ENCODE data around the gene SNTG2.
A peak's percentile ranks its signal among the peaks of the same experiment; 100 is the strongest.
"Not testable (repeated sequence)": the region's sequence is repeated elsewhere in the genome, so short reads cannot be mapped to it uniquely, and the experiment has no call there.

The SNTG2 gene

DNA sequence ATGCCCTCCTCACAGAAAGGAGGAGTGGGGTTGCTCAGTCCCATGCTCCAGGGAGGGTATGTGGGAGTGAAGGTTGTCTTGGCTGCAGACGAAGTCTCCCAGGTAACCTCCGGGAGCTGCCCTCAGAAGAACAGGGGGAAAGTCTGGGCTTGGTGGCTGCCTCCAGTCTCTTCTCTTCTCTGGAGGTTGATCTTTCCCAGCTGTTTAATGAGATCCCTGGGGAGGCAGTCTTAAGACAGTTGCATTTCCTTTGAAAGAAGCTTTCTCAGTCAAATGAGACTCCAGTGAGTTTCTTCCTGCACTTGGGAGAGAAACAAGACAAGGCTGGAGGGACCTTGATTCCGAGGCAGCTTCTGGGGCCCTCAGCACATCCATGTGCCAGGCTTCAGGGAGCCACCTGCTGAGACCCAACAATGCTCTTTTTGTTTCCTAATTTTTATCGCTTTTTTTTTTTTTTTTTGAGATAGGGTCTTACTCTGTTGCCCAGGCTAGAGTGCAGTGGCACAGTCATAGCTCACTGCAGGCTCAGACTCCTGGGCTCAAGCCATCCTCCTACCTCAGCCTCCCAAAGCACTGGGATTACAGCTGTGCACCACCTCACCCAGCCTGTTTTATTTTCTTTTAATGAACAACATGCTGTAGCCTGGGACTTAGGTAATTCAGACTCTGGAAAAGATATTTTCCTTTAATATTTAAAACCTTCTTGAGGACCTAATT is 390.9 kb downstream of the SNTG2 start:
- DNase-seq = no peak

DNA sequence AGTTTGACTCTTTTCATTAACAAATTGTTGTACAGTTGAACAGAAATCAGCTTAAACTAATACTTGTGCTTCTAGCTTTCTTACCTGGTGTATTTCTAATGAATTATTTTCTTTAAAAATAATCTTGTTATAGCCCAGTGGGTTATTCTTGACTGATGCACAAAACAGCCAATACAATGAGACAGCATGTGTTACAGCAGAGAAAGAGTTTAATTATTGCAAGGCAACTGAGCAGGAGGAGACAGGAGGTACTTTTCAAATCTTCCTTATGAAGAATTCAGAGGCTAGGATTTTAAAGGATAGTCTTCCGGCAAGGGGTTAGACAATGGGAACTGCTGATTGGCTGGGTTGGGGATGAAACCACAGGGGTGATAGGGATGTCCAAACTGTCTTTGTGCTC is 398.1 kb downstream of the SNTG2 start:
- no peak for DNase-seq

DNA sequence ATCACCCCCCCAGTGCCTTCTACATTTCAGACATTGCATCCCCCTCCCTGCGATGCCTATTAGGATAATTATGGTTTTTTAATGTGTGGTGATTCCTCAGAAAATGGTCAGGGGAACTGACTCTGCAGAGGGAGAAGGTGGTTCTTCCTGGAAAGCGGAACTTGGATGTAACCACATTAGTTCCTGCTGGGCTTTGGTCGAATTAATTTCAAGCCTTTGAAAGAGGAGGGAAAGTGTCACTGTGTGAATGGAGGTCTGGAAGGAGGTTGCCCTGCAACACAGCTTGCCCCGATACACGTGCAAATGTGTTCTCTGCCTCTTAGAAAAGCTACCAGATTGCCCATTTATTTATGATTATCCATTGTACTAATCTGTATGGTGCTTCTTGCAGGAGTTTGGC is 399.5 kb downstream of the SNTG2 start:
- DNase-seq = no peak

DNA sequence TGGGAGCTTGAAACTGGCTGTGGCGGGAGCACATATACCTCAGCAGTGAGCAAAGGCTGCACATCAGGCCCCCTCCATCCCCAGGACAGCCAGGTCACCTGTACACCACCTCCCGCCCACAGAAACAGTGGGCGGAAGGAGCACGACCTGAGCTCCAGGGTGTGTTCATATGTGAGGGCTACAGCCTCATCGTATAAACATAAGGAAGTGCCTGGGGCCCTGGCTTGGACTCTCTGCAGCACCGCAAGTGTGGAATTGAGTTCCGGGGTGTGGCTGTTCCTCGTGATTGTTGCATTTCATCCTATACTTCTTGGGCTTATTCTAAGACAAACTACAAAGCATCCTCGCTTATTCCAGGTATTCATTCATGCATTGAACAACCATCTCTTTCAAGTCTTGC is 402.5 kb downstream of the SNTG2 start:
- DNase-seq = no peak

DNA sequence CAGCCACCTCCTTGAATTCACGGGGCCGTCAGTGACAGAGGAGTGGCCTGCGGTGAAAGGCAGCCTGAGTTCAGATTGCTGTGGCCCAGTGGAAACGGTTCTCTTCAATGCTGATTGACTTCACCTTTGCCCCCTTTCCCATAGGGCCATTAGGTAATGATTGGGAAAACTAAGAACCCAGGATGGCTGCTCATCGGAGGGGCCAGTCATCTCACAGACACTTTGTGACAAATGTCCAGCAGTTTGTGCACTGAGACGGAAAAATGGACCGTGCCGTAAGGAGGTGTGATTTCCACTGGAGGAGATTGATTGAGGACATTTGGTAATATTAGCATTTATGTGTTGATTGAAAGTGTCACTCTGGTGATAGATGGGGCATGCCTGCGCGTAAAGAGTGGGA is 402.9 kb downstream of the SNTG2 start:
- DNase-seq = no peak

DNA sequence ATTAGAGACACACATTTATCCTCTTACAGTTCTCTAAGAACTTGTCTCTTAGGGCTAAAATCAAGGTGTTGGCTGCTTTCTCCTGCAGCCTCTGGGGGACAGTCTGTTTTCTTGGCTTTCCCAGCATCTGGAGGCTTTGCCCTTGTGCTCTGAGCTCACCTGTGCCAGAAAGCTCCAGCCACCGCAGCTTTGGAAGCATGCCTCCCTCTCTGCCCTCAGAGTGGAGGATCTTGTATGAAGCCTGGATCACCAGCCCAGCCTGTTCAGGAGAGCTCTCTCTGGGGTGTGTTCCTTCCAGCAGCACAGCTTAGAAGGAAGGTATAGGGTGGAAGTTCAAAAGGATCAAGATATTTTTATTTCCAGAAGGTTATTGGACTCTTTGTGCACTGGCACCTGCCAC is 409.5 kb downstream of the SNTG2 start:
- no peak for DNase-seq

DNA sequence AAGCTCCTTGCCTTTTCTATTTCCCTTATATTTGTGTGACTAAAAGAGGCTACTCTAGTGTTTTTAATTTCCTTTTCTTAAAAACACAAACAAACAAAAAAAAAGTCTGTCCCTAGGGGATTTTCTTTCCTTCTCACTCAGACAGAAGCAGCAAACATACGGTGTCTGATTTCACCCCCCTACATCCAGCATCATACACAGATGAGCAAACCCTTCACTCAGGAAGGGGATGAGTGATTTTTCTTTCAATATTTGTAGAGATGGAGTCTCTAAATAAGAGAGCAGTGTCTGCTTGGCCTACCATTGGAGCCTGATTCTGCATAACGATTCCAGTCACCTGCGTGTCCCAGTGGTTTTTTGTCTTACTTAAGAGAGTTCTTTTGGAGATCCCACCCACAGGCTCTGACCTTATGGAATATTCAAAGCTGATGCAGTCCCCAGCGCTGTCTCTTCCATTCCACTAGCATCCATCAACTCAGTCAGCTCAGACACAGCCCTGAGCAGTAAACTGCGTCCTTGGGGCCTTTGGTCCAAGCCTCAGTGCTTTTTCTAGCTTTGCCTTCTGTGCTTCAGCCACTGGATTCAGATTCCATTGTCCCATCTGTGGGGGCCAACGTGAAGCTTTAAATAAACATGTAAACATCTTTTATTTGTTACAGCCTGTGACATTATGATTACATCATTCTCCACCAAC is 410.1 kb downstream of the SNTG2 start:
- no peak for DNase-seq

DNA sequence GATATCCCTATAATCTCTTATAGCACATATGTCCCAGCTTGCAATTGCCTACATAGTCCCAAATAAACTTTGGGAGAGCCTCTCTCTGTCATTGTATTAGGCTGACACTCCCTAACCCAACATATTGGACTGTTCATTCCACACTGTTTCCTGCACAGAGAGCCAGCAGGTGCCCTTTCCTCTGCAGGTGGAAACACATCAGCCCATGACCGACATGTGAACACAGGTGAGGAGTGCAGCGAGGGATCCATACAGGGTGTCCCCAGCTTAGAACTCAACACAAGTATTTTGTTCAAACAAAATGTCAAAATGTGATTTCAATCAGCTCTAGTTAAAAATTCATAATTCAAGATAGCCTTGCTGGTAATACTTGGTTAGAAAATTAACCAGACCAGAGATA is 412.7 kb downstream of the SNTG2 start:
- no peak for DNase-seq

DNA sequence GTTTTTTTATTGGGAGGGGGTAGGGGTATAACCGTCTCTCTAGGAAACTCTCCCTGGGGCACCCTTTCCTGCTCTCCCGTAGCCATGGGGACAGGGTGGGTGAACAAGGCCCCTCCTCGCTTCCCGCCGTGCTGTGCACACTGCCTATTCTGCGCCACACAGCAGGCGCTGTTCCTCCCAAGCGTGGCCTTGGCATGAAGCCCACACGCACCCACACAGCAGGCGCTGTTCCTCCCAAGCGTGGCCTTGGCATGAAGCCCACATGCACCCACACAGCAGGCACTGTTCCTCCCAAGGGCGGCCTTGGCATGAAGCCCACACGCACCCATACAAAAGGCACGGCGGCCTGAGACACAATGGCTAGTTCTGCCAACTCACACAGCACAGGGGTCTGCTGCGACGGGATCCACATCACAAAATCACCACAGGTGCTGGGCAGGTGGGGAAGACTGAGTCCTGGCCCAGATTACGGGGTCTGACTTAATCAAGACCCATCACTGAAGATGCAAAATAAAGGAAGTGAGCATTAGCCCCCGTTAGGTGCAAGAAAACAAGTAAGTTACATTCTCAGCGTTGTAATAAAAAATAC is 416.0 kb downstream of the SNTG2 start:
- peak; percentile 1 for DNase-seq

DNA sequence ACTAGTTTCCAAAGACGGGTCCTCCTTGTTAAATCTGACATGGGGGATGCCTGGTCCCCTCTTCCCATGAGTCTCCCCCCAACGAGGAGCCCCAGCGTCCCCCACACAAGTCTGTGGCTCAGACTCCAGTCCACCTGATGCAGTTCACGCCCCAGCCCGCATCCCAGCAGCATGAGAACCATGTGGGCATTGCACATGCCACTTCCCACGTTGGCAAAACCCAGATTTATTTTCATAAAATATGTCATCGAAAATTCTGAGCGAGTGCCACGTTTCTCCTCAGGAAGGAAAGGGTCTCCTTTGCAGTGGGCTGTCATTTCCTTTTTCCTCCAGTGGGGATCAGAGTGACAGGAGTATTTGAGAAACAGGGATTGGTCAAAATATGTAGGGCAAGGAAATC is 417.0 kb downstream of the SNTG2 start:
- DNase-seq = no peak

DNA sequence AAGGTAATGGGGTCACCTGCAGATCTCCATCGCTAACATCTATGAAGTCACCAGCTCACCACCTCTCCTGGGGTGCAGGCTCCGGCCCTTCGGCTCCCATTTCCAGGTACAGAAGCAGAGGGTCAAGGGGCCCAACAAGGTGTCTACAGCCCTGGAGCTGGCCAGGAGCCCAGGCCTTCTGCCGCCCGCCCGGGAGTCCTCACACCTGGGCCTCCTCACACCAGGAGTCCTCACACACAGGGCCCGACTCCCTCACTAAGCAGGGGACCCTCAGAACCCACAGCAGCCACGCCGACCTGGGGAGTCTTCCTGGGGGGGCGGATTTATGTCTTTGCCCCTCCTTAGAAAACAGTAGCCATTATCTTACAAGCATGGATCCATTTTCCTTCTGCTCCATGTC is 419.3 kb downstream of the SNTG2 start:
- no peak for DNase-seq

DNA sequence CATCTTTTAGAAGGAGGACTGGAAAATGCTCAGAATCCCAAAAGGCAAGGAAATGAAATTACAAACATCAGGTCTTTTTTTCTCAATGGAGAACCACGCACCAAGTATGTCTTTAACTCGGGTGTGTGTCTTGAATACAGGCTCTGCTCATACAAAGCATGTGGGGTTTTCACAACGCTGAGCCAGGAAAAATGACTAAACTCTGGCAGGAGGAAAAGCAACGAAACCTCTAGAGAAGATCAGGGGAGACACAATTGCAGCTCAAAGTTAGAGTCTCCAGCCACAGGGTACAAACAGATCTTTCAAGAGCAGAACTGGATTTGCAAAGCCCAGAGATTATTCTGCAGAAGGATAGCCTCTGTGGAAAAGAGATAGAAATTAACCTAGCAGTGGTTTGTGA is 419.8 kb downstream of the SNTG2 start:
- no peak for DNase-seq

DNA sequence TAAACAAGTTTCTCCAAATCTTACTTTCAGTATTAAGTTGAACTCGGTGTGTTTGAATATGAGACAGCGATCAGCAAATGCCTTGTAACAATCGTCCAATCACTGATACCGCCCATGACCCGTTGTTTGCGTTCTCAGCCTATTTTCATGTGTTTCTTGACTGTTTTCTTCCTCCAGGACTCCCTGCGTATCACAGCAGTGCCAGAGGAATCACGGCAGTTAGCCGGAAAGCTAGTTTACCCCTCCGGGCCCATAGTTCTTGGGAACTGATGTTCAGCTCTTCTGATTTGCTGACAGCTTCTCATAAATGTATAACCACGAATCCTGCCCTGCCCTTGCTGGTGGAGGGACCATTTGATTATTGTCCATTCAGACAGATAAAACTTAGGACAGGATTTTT is 420.4 kb downstream of the SNTG2 start:
- DNase-seq = no peak

DNA sequence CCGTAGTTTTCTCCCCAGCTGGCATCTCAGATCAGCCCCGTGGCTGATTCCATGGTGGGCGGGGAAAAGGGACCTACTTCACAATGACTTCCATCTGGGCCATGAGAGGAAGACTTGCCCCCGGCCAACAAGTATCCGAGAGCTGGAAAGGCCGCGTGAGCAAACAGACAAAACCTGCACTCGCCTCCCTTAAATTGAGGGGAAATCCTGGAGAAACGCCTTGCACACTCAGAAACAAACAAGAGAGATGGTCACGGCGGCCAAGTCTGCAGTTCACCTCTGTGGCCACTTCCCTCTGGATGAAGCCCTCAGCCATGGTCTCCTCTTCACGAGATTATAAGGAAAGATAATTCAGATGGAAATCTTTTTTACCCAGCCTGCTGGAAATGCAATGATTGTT is 423.2 kb downstream of the SNTG2 start:
- DNase-seq = no peak

DNA sequence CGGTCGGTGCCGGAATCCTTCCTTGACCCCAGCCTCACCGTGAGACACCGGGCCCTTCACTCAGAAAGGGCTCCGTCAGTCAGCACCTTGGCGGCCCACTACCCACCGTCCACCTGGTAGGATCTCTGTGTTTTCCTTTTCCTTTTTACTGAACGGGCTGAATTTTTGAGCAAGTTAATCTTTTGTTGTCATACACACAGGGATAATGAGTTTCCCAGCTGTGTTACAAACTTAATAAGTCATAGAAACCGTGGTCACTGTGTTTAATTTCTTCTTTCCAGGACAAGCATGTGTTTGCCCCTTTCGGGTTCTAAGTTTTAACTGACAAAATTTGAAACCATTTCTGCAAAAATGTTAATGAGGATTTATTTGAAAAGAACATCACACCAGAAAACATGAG is 423.6 kb downstream of the SNTG2 start:
- no peak for DNase-seq

DNA sequence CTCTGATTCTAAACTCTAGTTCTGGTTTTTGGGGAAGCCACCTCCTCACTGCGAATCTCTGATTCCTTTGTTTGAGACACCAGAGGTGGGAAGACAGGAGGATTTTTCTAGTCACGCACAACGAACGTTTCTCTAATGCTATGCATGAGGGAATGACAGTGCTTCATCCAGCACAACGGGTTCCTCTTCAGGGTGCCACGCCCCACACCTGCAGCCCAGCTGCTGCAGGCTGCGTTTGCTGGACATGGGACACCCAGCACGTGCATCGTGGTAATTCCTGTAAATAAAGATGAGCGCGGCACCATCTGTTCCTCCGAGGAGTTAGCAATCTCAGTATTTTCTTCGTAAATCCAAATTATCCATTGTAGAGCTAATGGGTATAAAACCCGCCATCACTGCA is 425.1 kb downstream of the SNTG2 start:
- DNase-seq = no peak

DNA sequence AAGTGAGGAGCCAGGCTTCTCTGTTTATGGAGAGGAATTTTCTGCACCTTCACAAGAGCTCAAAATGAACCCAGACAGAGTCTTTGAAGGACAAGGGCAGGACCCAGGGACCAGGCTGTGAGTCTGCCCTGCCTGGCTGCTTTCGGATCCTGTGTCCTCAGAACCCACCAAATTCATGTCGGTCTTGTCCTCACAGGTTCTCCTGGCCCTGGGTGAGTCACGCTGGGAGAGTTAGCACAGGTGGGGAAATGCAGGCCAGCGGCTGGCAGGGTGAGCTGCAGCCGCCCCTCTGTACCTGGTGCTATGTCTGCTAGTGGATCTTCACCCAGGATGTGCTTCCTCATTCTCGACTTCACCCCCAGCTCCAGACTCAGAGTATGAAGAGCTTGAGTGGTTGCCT is 426.8 kb downstream of the SNTG2 start:
- no peak for DNase-seq

DNA sequence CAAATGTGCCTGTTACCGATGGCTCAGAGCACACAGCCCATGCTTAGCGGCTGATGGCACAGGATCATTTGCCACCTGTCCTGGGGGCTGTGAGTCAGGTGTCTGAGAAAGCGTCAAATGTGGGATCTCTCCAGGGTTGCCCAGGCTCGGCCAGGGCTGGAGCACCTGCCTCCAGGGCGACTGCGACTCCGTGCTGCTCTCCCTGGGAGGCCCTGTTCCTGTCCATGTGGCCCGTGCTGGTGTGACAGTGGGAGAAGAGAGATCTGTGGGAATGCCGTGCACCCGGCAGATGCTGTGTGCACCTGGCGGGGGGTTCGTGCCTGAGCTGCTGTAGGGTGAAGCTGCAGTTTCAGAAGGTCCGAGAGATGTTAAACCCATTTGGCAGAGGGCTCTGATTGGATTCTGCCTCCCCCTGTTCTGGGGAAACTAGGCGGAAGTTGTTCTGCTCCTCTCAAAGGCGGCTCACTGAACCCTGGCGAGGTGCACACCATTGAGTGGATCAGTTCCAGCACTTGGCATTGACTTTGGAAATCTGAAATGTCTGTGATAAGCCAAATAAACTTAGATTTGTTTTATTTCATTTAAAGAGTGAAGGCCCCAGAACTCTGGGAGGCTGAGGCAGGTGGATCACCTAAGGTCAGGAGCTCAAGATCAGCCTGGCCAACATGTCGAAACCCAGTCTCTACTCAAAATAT is 428.0 kb downstream of the SNTG2 start:
- DNase-seq = no peak

DNA sequence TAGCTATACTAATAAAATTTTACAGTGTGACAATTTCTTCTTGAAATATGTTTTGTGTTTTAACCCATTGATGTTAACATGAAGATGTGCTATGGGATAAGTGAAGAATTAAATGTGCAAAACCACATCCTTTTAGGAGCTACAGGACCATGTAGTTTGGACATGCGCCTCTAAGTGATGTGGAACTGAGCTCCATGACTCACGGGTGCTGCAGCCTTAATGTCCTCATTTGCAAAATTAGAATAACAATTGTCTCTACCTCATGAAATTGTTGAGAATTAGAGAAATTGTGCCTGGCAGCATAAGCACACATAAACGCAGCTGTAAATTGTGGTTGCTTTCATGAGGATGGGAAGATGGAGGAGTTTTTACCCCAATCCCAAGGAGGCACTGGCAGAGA is 431.0 kb downstream of the SNTG2 start:
- DNase-seq = no peak

DNA sequence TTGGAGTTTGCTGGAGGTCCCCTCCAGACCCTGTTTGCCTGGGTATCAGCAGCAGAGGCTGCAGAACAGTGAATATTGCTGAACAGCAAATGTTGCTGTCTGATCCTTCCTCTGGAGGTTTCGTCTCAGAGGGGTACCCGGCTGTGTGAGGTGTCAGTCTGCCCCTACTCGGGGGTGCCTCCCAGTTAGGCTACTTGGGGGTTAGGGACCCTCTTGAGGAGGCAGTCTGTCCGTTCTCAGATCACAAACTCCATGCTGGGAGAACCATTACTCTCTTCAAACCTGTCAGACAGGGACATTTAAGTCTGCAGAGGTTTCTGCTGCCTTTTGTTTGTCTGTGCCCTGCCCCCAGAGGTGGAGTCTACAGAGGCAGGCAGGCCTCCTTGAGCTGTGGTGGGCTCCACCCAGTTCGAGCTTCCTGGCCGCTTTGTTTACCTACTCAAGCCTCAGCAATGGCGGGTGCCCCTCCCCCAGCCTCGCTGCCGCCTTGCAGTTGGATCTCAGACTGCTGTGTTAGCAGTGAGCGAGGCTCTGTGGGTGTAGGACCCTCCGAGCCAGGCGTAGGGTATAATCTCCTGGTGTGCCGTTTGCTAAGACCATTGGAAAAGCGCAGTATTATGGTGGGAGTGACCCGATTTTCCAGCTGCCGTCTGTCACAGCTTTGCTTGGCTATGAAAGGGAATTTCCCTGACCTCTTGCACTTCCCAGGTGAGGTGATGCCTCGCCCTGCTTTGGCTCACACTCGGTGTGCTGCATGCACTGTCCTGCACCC is 437.5 kb downstream of the SNTG2 start:
- DNase-seq = not testable (repeated sequence)

DNA sequence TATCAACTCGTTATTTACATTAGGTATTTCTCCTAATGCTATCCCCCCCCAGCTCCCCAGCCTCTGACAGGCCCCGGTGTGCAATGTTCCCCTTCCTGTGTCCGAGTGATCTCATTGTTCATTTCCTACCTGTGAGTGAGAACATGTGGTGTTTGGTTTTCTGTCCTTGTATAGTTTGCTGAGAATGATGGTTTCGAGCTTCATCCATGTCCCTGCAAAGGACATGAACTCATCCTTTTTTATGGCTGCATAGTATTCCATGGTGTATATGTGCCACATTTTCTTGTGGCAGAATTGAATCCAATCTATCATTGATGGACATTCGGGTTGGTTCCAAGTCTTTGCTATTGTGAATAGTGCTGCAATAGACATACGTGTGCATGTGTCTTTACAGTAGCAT is 439.5 kb downstream of the SNTG2 start:
- DNase-seq = not testable (repeated sequence)

DNA sequence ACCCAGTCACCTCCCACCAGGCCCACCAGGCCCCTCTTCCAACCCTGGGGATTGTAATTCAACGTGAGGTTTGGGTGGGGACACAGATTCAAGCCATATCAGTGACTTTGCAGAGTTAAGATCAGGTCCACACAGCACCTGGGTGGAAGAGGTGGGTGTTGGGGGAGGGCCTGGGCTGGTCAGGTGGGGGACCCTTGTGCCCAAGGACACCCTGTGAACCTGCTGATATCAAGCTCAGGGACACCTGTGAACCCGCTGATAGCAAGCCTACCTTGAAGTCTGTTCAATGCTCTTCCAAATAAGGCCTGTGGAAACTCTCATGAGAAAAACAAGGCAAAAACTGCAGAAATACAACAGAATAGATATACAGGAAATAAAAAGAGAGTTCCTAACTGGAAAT is 442.7 kb downstream of the SNTG2 start:
- DNase-seq = no peak
